Measurements from ENCODE around the gene SNURF.

- TF ChIP-seq, protein P1, sequence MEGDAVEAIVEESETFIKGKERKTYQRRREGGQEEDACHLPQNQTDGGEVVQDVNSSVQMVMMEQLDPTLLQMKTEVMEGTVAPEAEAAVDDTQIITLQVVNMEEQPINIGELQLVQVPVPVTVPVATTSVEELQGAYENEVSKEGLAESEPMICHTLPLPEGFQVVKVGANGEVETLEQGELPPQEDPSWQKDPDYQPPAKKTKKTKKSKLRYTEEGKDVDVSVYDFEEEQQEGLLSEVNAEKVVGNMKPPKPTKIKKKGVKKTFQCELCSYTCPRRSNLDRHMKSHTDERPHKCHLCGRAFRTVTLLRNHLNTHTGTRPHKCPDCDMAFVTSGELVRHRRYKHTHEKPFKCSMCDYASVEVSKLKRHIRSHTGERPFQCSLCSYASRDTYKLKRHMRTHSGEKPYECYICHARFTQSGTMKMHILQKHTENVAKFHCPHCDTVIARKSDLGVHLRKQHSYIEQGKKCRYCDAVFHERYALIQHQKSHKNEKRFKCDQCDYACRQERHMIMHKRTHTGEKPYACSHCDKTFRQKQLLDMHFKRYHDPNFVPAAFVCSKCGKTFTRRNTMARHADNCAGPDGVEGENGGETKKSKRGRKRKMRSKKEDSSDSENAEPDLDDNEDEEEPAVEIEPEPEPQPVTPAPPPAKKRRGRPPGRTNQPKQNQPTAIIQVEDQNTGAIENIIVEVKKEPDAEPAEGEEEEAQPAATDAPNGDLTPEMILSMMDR (IDR thresholded peaks at IDR 0.05; ENCODE audit: poor library complexity): no peak
- no peak for TF ChIP-seq EZH2 (IDR thresholded peaks at IDR 0.05; ENCODE audit: borderline replicate concordance)
Observed at GRCh38 chr15:24944954-24945353, 9.8 kb upstream of the SNURF start.

Measured in hepatocyte (in vitro differentiated cells).